GM18508 (cell line): ENCODE data around the gene ESR2.
"Not testable (repeated sequence)": the region's sequence is repeated elsewhere in the genome, so short reads cannot be mapped to it uniquely, and the experiment has no call there.

Experiments
- ATAC-seq: cut with Tn5 transposase; IDR thresholded peaks from one replicate; pipeline ENCODE4 v1.9.1; 2021; ENCODE audit warnings: moderate number of reproducible peaks; ENCODE audit not compliant: insufficient read depth, unreplicated experiment

Gene ESR2

DNA sequence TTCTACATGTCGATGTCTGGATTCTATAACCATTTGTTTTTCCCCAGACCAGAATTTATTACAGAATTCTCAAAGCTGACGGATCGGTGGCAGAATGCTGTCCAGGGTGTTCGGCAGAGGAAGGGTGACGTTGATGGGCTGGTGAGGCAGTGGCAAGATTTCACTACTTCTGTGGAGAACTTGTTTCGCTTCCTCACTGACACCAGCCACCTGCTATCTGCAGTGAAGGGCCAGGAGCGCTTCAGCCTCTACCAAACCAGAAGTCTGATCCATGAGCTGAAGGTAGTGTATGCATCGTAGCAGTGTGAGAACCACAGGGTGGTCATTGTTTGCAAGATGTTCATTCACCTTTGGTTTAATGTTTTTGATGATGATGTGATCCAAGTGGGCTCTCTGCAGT is 124.0 kb downstream of the ESR2 start:
- no peak for ATAC-seq

DNA sequence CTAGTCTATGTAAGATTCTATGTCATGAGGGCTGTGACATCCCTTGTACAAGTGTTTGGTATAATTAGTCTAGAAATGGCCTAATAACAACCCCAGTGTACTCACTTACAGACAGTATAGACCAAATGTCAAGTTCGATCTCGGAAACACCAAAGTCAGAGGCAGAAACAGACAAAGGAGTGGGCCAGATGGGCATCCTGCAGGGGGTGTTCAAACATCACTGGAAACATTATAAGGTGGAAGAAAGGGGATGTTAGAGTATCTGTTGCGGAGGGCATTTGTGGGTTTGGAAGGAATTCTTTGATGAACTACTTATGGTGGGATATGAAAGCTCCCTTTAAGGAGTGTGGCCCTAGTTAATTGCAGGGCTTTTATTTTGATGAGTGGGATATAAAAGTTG is 134.6 kb downstream of the ESR2 start:
- no peak for ATAC-seq

DNA sequence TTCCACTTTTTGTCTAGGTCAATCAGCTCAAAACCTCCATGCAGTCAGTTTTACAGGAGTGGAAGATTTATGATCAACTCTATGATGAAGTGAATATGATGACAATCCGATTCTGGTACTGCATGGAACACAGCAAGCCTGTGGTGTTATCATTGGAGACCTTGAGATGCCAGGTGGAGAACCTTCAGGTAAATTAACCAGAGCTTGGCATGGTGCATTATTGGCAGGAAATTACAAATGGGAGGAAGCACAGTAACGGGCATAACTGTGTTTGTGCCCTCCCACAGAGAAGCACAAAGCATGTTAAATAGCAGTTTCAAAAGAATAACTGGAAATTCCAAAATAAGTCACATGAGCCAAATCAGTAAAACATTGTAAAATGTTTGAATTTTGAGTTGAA is 135.6 kb downstream of the ESR2 start:
- ATAC-seq, result no peak

DNA sequence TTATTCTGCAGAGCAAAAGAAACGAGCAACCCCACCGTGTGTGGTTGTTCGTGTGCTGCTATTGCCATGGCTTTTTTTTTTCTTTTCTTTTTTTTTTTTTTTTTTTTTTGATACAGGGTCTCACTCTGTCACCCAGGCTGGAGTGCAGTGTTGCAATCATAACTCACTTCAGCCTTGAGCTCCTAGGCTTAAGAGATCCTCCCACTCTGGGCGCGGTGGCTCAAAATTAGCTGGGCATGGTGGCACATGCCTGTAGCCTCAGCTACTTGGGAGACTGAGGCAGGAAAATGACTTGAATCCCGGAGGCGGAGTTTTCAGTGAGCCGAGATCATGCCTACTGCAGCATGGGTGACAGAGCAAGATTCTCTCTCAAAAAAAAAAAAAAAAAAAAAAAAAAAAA is 144.2 kb downstream of the ESR2 start:
- no peak for ATAC-seq

- ATAC-seq, result no peak
These were observed 146.9 kb downstream of the ESR2 start for GRCh38 chr14:64147126-64147790.

- no peak for ATAC-seq
These were observed 156.4 kb downstream of the ESR2 start for GRCh38 chr14:64137657-64138290.

DNA sequence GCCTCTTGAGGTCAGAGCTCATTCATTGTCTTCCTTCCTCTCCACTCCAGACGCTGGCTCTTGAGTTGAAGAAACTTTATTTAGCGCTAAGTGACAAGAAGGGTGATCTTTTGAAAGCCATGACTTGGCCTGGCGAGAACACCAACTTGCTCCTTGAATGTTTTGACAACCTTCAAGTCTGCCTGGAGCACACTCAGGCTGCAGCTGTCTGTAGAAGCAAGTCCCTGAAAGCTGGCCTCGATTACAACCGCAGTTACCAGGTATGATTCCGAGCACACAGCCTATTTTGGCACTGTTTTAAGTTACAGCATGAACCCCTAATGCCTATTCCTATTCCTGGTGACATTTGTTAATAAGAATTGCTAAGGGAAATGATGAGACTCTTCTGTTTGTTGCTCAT is 167.6 kb downstream of the ESR2 start:
- no peak for ATAC-seq

DNA sequence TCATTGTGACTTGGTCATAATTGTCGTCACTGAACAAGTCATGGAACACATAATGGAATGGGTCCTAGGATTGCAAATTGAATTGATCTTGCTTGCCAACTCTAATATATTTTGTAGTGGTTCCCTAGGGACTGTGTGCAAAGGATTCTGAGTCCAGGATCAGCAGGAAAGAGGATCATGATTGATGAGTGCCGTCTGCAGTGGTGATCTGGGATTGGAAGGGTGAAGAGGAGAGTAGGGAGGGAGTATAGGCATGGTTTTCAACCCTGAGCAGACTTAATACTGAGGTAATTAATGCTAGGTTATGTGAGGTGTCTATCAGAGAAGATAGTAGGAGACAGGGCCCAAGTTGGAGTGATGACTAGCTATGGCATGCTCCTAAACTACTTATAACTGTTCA is 168.9 kb downstream of the ESR2 start:
- no peak for ATAC-seq

GRCh38 chr14:64123241-64123822 is 170.8 kb downstream of the ESR2 start:
- ATAC-seq, result no peak

- no peak for ATAC-seq
These were observed 174.2 kb downstream of the ESR2 start for GRCh38 chr14:64119980-64120379.

DNA sequence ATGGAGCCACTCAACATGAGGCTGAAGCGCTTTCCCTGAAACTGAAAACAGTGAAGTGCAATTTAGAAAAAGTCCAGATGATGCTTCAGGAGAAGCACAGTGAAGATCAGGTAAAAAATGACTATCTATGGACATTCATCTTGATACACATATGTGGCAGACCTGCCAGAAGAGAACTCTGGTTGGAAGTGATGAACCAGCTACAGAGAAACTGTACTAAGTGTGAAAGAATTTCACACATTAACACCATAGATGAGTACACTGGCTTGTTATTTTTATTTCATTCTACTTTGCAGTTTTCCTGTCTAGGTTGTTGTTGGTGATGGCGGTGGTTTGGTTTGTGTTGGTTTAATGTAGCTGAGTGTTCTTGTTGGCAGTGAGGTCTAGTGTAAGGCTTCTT is 174.7 kb downstream of the ESR2 start:
- no peak for ATAC-seq

DNA sequence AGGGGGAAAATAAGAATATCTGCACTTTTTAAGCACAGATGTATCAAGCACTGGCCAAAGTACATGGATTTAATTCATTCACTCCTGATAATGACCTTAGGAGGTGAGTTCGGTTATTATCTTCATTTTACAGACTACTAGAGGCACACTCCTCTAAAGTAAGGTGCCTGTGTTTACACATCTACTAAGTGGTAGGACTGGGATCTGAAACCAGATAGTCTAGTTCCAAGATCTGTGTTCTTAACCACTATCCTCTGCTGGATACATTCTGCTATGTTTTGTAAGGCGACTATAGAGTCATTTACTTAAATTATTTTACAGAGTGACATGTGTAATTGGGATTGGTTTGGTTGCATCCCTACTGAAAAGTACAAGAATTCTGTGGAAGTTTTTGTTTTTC is 175.3 kb downstream of the ESR2 start:
- no peak for ATAC-seq

DNA sequence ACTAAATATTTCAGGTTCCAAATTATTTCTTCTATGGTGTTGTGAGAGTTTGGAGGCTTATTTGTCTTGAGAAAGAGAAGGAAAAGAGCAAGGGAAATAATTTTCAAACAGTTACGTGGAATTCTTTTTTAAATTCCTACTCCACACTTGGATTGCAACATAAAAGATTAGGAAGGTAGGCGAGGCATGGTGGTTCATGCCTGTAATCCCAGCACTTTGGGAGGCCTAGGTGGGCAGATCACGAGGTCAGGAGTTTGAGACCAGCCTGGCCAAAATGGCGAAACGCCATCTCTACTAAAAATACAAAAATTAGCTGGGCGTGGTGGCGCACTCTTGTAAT is 175.8 kb downstream of the ESR2 start:
- not testable (repeated sequence) for ATAC-seq

DNA sequence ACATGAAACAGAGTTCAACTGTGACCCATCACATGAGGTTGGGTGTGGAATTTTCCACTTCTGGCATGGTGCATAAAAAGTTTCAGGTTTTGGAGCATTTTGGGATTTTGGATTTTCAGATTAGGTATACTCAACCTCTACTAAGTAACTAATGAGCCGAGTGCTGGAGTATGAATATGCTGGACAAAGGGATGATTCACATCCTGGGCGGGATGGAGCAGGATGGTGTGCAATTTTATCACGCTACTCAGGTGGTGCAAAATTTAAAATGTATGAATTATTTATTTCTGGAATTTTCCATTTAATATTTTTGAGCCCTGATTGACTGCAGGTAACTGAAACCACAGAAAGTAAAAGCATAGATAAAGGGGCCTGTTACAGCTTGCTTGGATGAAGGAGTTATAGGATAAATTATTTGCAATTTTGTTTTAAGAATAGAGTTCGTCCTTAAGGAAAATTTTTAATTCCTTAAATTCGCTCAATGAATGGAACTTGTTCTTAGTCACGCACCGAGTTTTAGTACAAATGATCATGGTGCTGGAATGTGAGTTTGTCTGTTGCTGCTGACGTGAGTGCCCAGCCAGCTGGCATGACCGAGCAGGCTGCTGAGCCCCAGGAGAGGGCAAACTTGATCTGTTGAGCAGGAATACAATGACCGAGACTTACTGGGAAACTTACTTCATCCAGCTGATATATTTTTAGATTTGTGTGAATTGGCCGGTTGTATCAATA is 176.3 kb downstream of the ESR2 start:
- no peak for ATAC-seq

- ATAC-seq, result no peak
These were observed 178.8 kb downstream of the ESR2 start for GRCh38 chr14:64115401-64115800.

GRCh38 chr14:64114796-64115195 is 179.4 kb downstream of the ESR2 start:
- ATAC-seq, result no peak

DNA sequence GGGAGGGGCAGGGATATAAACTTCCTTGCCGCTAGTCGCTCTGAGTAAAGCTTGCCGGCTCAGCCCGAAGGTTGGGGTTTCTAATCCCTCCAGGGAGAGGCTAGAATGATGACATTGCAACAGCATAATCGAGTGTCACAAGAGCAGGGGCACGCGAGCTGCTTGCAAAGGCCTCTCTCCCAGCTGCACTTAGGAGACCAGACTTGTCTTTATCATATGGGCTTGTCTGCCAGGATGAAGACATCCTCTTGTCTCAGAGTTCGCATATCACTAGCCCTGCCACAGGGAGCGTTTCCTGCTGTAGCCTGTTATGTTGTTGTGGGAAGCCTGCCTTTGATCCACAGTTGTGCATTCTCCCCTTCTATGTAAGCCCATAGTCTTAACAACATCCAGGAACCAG is 180.0 kb downstream of the ESR2 start:
- ATAC-seq, result no peak

- ATAC-seq, result no peak
These were observed 181.1 kb downstream of the ESR2 start for GRCh38 chr14:64112867-64113678.

DNA sequence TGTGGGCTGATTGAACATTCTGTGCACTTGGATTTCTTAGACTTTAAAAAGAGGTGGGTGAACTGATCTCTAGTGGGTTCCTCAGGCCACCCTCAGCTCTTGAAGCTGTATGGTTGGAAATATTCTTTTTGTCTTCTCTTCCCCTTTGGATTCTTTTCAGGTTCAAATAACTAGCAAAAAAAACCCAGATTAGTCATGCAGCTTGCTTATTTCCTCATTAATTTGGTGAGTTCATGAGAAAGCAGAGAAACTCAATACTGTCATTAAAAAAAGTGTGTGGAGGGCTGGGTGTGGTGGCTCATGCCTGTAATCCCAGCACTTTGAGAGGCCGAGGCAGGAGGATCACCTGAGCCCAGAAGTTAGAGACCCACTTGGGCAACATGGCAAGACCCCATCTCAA is 183.4 kb downstream of the ESR2 start:
- ATAC-seq, result no peak

GRCh38 chr14:64109819-64110554 is 184.2 kb downstream of the ESR2 start:
- no peak for ATAC-seq
